Measurements from ENCODE around the gene TARDBP.
"Not testable (repeated sequence)": the region's sequence is repeated elsewhere in the genome, so short reads cannot be mapped to it uniquely, and the experiment has no call there.

Gene TARDBP

GRCh38 chr1:11045428-11046269 is 33.2 kb downstream of the TARDBP start:
- H3K27ac ChIP-seq: no peak overlapping the region
- TF ChIP-seq CTCF (conservative IDR thresholded peaks at IDR 0.05): no peak

GRCh38 chr1:11046270-11046566 is 33.8 kb downstream of the TARDBP start:
- no peak overlapping the region for H3K27ac ChIP-seq
- no peak for TF ChIP-seq CTCF (conservative IDR thresholded peaks at IDR 0.05)

GRCh38 chr1:11046625-11047365 is 34.3 kb downstream of the TARDBP start, which contains the start of gene MASP2:
TSS of gene MASP2 (minus strand) at chr1:11047239. CDS start at chr1:11047207, 32 bp downstream.
- TF ChIP-seq CTCF (conservative IDR thresholded peaks at IDR 0.05): no peak
- no peak within 1 kb of the TSS for H3K27ac ChIP-seq

- H3K27ac ChIP-seq: not testable (repeated sequence)
Observed at GRCh38 chr1:11051121-11051520, 38.7 kb downstream of the TARDBP start.

- H3K27ac ChIP-seq: no peak overlapping the region
Observed at GRCh38 chr1:11051781-11052511, 39.5 kb downstream of the TARDBP start.

GRCh38 chr1:11052839-11053757 is 40.6 kb downstream of the TARDBP start:
- no peak for TF ChIP-seq CTCF (conservative IDR thresholded peaks at IDR 0.05)
- no peak overlapping the region for H3K27ac ChIP-seq

More at GRCh38 chr1:11051781-11052511, 39.5 kb downstream of the TARDBP start:
- no peak for TF ChIP-seq CTCF (conservative IDR thresholded peaks at IDR 0.05)

GRCh38 chr1:11053758-11054137 is 41.3 kb downstream of the TARDBP start:
- H3K27ac ChIP-seq: no peak overlapping the region
- no peak for TF ChIP-seq CTCF (conservative IDR thresholded peaks at IDR 0.05)

Measured in VCaP (cell line).